GM18508 (cell line): ENCODE measurements around the gene STRN3.
"Not testable (repeated sequence)": the region's sequence is repeated elsewhere in the genome, so short reads cannot be mapped to it uniquely, and the experiment has no call there.

Experiments used
- ATAC-seq: cut with Tn5 transposase; IDR thresholded peaks from one replicate; pipeline ENCODE4 v1.9.1; 2021; ENCODE audit warnings: moderate number of reproducible peaks; ENCODE audit not compliant: insufficient read depth, unreplicated experiment

The STRN3 gene

DNA sequence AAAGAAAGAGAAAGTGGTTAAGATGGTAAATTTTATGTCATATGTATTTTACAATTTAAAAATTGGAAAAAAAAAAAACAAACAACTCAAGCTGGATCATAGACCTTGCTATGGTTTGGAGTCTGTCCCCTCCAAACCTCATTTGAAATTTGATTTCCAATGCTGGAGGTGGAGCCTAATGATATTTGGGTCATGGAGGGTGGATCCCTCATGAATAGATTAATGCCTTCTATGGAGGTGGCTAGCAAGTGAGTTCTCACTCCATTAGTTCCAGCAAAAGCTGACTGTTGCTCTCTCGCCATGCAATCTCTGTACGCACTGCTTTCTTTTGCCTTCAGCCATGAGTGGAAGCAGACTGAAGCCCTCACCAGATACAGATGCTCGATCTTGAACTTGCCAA is 22.9 kb downstream of the STRN3 start:
- no peak for ATAC-seq

DNA sequence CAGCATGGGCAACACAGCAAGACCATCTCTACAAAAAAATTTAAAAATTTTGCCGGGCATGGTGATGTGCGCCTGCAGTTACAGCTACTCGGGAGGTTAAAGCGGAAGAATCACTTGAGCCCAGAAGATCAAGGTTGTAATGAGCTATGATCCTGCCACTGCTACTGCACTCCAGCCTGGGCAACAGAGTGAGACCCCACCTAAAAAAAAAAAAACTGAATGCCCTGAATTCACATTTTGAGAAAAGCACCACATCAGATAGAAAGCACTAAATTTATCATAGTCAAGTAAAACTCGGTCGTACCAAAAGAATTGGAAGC is 24.9 kb downstream of the STRN3 start:
- ATAC-seq = no peak

DNA sequence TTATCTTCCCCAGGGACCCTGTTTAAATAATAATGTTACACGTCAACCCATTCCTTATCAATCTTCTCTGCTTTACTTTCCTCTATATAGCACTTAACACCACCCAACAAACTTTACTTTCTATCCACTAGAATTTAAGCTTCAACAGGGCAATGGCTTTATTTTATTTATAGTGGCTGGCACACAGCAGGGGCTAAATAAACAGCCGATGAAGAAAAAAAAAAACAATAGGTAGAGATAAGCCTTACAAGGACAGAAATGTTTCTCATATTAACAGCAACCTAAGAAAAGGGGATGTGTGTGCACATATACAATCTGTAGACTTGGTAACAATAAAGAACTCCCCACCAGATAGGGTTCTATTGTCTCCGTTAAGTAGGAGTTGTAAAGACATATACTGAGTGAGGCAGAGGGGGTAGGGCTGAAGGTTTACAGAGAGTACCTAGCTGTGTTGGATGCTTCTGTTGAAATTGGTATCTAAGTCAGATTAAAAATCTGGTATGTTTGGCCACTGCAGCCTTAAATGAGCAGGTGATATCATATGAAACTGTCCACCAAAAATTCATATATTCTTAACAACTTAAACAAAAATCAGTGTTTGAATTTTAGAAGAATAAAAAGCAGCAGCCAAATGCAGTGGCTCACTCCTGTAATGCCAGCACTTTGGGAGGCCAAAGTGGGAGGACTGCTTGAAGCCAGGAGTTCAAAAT is 25.4 kb downstream of the STRN3 start:
- ATAC-seq = no peak

DNA sequence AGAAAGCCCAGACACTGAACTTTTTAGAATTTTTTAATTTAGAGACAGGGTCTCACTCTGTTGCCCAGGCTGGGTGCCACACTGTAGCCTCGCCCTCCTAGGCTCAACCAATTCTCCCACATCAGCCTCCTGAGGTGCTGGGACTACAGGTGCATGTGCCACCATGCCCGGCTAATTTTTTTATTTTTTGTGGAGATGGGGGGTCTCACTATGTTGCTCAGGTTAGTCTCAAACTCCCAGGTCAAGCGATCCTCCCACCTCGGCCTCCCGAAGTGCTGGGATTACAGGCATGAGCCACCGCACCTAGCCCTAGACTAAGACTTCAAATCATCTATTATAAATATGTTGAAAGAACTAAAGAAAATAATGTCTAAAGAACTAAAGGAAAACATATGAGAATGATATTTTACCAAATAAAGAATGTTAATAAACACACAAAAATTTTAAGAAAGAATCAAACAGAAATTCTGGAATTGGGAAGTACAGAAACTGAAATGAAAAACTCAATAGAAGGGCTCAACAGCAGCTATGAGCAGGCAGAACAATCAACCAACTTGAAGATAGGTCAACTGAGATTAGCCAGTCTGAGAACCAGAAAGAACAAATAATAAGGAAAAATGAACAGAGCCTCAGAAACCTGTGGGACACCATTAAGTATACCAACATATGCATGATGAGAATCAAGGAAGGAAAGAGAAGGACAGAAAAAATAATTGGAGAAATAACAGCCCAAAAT is 27.0 kb downstream of the STRN3 start:
- no peak for ATAC-seq

DNA sequence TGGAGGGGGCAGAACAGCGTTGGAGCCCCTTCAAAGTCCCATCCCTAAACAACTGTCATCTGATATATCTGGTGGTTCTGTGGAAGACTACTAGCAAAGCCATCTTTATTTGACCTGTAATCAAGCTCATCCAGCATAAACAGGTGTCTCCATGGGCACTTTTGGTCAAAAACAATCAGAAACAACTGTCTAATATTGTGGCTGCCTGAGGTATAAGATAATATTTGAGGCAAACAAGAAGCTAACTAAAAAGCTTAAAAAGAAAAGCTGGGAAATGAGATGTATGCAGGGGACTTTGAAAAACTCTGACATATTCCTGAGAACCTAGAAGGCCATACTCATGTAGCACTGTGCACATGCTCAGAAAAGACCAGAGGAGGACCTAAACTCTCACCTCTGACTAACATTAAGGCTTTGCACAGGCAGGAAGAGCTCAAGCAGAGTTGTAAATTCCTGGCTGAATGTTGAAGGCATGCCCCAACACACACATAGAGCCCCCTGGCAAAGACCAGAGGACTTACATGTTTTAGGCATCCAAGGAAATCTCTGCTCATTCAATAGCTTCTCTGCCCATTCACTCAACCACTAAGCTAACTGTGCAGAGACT is 28.0 kb downstream of the STRN3 start:
- no peak for ATAC-seq

DNA sequence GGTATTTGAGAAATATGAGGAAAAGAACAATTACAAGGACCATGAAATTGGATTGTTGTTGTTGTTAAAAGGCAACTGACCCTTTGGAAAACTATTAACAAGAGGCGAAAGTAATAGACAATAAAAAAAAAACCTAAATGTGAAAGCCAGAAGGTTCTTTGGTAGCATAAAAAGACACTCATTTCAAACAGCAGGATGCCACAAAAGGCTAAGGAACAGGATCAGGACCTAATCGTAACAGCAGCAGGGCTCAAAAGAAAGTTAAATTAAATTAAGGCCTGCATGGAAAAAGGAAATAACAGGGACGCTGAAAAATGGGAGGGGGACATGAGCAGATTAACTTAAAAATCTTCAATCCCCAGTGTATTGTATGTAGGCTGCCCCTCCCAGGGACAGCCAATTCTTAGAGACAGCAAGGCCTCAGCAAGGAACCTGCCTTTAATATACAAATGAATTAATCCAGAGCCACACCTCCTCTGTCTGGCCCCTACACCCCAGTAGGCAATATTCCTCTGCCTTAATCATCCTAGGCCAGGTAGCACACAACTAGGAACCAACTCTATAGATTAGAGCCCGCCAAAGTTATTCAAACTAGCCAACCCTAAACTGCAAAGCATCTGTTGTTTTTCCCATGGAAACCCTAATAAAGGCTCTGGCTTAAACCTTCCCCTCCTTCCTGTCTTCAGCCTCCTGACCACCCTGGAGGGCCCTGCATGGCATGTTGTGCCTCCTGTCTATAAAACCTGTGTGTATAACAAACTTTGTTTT is 29.1 kb downstream of the STRN3 start:
- no peak for ATAC-seq

DNA sequence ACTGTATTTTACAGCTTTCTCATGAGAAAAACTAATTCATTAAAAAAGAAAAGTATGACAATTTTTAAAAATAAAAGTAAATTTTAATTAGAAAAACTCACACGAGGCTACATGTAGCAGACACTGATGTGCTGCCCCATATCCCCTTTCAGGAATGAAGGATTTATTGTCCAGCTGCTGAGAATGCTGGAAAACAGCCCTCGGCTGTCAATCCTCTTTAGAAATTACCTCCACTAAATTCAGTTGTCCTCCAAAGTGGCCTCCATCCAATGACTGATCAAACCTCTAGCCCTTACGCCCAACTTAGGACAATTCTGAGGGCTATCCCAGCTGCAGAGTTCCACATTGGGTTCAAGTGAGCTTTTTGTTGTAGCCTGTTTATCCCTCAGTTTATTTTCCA is 30.5 kb downstream of the STRN3 start:
- no peak for ATAC-seq

DNA sequence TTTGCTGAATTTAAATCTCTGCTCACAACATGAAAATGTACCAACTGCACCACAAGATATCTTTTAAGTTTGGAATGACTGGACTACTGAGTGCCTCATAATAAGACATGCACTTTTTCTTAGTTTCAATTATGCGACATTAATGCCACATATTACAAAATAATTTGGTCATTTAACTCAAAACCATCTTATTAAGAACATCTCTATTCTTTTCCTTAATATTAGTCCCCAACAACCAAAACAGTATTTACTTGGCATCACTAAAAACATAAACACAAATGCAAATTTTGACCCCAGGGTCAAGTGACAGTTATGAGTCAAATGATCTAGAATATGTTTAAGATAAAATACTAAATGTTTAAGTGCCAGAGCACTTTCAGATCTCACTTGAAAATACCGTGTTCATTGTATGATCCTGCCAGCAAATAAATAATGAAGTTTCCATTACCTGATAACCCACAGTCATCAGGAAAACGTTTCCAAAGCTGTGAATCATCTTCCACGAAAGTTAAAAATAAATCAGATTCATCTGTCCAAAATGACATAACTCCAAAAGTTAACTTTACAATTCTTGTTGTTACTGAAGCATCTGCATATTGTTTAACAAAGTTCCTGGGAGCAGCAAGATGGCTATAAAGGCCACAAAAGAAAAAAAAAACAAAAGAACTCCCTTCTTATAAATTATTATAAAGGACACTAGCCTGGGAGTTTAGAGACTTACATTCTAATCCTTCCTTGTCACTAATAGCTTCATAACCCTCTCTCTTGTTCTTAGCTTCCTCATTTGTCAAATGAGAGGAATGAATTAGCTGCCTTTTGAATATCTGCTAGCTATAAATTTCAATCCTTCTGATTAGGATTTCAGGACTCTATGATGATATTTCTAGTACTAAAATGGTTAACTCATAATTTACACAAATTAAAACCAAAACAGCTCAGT is 31.2 kb downstream of the STRN3 start:
- ATAC-seq = peak; percentile 64

DNA sequence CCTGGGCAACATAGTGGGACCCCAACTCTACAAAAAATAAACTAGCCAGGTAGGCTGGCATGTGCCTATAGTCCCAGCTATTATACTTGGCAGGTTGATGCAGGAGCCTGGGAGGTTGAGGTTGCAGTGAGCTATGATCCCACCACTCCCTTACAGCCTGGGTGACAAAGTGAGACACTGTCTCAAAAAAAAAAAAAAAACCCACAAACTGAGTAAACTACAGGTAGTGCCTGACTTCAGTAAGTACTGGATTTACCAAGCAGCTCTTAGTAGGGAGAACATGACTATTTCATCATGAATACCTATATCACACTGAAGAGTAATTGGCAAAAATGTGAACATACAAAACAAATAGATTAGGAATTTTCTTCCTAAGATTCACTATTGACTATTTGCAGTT is 33.1 kb downstream of the STRN3 start:
- ATAC-seq = no peak

DNA sequence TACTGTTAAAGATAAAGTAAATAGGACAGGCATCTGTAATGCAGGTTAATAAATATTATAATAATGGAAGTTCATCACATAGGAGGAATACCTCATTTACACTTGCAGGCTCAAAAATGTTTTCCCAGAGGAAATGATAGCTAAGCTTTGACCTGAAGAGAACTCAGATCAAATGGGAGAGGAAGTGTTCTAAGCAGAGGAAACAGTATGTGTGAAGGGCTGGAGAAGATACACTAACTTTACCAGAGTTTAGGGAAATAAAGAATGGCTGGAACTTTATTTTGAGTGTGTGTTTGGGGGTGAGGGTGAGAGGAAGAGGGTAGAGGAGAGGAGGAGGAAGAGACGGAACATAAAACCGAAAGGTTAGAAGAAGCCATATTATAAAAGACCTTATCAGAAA is 34.8 kb downstream of the STRN3 start:
- ATAC-seq = no peak

DNA sequence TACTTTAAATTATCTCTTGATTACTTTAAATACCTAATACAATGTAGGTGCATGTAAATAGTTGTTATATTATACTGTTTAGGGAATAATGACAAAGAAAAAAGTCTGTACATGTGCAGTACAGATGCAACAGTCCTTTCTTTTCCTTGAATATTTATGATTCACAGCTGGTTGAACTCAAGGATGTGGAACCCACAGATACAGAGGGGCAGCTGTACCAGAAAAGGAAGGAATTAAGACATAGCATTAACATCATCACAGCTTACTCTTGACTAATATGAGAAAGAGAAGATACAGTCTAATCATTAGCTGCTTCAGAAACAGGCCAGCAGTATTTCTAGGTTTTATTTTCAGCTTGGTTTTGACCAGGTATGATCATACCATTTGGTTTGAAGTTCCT is 35.4 kb downstream of the STRN3 start:
- ATAC-seq = no peak

DNA sequence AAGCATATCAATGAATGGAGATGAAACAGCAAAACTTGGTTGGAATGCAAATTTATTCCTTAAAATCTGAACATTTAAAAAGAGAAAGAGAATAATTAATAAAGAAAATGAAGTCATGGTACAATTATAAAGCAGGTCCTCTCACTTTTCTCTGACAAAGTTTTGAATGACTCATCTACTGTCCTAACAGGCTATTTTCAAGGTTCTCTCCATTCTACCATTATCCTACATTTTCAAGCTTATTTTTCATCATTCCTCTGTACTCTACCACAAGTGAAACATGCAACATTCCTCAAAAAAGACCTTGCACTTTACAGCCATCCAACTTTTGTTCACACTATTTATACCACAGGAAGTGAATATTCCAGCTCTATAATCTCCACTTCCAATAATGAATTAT is 37.7 kb downstream of the STRN3 start:
- no peak for ATAC-seq

DNA sequence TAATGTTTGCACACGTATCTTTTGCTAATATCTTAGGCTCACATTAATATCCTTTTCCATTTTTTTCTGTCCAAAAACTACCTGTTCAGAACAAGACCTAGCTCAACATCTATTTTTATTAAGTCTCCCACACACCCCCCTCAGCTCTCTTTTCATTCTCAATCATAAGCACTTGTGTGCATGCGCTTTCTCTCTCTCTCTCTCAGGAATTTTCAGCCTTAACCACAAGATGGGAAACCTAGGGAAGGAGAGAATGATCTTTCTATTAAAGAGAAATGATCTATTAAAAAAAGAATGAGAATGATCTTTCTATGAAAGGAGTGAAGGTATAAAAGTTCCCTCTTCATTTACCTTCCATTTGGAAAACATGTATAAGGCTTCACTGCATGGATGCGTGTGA is 40.4 kb downstream of the STRN3 start:
- ATAC-seq = no peak

DNA sequence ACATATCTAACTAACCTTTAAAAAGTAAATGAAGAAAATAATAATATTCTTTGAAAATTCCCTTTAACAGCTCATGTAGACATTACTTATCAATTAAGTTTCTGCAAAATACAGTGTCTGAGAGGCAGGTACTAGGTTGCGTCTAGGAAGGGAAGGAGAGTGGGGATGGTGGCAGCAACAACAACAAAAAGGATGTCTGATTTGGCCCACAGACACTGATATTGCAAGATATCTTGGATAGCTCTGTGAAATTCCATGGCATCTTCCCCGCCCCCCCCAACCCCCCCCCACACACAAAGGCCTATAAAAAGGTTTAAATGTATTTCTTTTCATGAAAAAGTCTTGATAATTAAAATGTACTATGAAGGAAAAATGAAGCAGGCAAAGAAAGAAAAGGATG is 42.3 kb downstream of the STRN3 start:
- no peak for ATAC-seq

DNA sequence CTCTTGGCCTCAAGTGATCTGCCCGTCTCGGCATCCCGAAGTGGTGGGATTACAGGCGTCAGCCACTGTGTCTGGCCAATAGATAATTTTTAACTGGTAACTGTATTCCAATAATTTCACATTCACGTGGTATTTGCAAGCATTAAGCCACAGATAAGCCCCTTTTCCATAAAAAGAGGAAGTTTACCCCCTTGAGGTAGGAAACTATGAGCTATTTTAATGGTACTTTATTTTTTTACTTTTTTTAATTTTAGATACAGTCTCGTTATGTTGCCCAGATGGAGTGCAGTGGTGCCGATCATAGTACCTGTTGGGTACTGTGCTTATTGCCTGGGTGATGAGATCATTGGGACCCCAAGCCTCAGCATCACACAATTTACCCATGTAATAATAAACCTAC is 43.6 kb downstream of the STRN3 start:
- no peak for ATAC-seq

DNA sequence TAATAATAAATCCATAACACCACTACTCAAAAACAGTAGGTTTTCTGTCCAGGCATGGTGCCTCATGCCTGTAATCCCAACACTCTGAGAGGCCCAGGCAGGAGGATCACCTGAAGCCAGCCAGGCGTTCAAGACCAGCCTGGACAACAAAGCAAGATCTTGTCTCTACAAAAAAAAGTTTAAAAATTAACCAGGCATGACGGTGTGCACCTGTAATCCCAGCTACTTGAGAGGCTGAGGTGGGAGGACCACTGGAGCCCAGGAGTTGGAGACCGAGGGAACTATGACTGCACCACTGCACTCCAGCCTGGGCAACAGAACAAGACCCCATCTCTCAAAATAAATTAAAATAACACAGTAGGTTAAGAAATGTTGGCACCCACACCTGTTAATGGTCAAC is 45.2 kb downstream of the STRN3 start:
- ATAC-seq = no peak

DNA sequence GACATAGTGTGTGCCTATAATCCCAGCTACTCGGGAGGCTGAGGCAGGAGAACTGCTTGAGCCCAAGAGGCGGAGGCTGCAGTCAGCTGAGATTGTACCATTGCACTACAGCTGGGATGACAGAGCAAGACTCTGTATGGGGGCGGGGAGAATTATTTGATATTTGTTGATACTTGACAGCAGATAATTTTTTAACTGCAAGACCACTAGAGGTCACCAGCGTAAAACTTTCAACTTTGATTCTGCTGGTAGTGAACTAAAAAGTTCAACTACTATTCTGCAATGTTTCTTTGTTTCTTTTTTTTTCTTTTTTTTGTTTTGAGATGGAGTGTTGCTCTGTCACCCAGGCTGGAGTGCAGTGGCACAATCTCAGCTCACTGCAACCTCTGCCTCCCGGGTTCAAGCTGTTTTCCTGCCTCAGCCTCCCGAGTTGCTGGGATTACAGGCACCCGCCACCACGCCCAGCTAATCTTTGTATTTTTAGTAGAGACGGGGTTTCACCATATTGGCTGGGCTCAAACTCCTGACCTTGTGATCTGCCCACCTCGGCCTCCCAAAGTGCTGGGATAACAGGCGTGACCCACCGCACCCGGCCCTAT is 46.0 kb downstream of the STRN3 start:
- not testable (repeated sequence) for ATAC-seq

DNA sequence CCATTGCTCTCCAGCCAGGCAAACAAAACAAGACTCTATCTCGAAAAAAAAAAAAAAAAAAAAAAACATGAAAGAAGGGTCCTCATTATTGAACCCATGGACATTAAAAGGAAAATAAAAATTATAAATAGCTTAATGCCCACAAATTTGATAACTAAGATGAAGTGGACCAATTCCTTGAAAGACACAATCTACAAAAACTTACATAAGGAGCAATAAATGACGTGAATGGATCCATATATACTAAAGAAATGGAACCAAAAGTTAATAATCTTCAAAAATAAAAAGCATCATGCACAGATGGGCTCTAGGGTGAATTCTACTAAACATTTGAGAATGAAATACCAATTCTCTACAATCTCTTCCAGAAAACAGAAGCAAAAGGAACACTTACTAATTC is 48.4 kb downstream of the STRN3 start:
- no peak for ATAC-seq

DNA sequence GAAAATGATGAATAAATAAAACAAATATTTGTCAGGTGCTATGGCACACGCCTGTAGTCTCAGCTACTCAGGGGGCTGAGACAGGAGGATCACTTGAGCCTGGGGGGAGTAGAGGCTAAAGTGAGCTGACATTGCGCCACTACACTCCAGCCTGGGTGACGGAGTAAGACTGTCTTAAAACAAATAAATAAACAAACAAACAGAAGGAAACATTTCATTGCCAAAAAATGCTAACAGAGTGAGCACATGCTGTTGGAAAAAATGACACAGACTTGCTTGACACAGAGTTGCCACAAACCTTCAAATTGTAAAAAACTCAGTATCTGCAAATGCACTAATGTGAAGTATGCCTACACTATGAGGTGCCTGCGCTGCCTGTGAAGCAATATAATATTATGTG is 51.6 kb downstream of the STRN3 start:
- no peak for ATAC-seq
